IMR-90 (cell line): ENCODE results near the gene PXN. TPM values are rescaled to one million over a fixed set of nuclear protein-coding genes. Genes with fewer than 3 reads are reported as not detected.

ENCODE experiments used
- ATAC-seq: fragments of 200-7000 bp; cut with Tn5 transposase; 2 replicates; pipeline ENCODE4 v1.9.1; 2020; ENCODE audit warnings: low read depth, mild to moderate bottlenecking, moderate library complexity
- BruUV-seq: library from RNA; stranded (reverse); fragments of 400-500 nt; replicated peaks from 2 replicates; lab custom pipeline; 2021; lab: Mats Ljungman, UMichigan
- CTCF ChIA-PET: fragments of 300-600 bp; formaldehyde crosslinking; extraction: SDS; loops from one replicate; lab custom pipeline; 2021; ENCODE audit warnings: antibody characterized with exemption; lab: Yijun Ruan, JAX
- POLR2A ChIA-PET: fragments of 300-600 bp; sonication (Branson Sonifier 250); formaldehyde crosslinking; loops from one replicate; lab custom pipeline; 2022; ENCODE audit warnings: antibody characterized with exemption; ENCODE audit not compliant: unreplicated experiment; lab: Charles Lee
- DNase-seq: peaks from one replicate; pipeline ENCODE4 v3.0.0; 2013
- H2AFZ ChIP-seq: replicated peaks from 2 replicates; pipeline ENCODE3; 2013; ENCODE audit warnings: low read length, mild to moderate bottlenecking; ENCODE audit not compliant: poor library complexity
- H2AK5ac ChIP-seq: 2 replicates; pipeline ENCODE4 v1.6.1; 2013; ENCODE audit warnings: low read depth, low read length, inconsistent platforms
- H2AK9ac ChIP-seq: replicated peaks from 2 replicates; pipeline ENCODE3; 2013; ENCODE audit warnings: mild to moderate bottlenecking, low read depth, low read length, moderate library complexity; ENCODE audit not compliant: poor library complexity
- H2BK120ac ChIP-seq: 2 replicates; pipeline ENCODE4 v1.6.1; 2013; ENCODE audit warnings: low read depth, low read length, inconsistent platforms
- H2BK15ac ChIP-seq: 3 replicates; pipeline ENCODE4 v1.6.1; 2013; ENCODE audit warnings: low read depth, low read length, inconsistent platforms
- H2BK20ac ChIP-seq: 2 replicates; pipeline ENCODE4 v1.6.1; 2013; ENCODE audit warnings: low read depth, mild to moderate bottlenecking, inconsistent platforms, low read length, moderate library complexity
- H2BK5ac ChIP-seq: 2 replicates; pipeline ENCODE4 v1.6.1; 2013; ENCODE audit warnings: mild to moderate bottlenecking, low read depth, low read length, inconsistent platforms; ENCODE audit not compliant: poor library complexity, severe bottlenecking
- H3K14ac ChIP-seq: replicated peaks from 2 replicates; pipeline ENCODE4 v1.6.1; 2013; ENCODE audit warnings: low read depth, low read length, inconsistent platforms
- H3K18ac ChIP-seq: 2 replicates; pipeline ENCODE4 v1.6.1; 2013; ENCODE audit warnings: low read depth, low read length, control low read depth
- H3K23ac ChIP-seq: 2 replicates; pipeline ENCODE4 v1.6.1; 2013; ENCODE audit warnings: low read depth, low read length, inconsistent platforms
- H3K27ac ChIP-seq: 2 replicates; pipeline ENCODE4 v1.5.1; 2013; ENCODE audit warnings: mild to moderate bottlenecking, control low read depth, low read length; ENCODE audit not compliant: insufficient read depth
- H3K27me3 ChIP-seq: 2 replicates; pipeline ENCODE4 v1.6.1; 2013; ENCODE audit warnings: low read length; ENCODE audit not compliant: control insufficient read depth, insufficient read depth
- H3K36me3 ChIP-seq: 2 replicates; pipeline ENCODE4 v1.6.1; 2013; ENCODE audit warnings: low read length, mixed read lengths; ENCODE audit not compliant: control insufficient read depth, insufficient read depth
- H3K4ac ChIP-seq: 2 replicates; pipeline ENCODE4 v1.6.1; 2013; ENCODE audit warnings: low read depth, low read length, inconsistent platforms
- H3K4me1 ChIP-seq: 2 replicates; pipeline ENCODE4 v1.6.1; 2013; ENCODE audit warnings: low read length, mixed read lengths; ENCODE audit not compliant: control insufficient read depth, insufficient read depth
- H3K4me2 ChIP-seq: 2 replicates; pipeline ENCODE4 v1.6.1; 2013; ENCODE audit warnings: low read depth, mild to moderate bottlenecking, control low read depth, low read length, moderate library complexity
- H3K4me3 ChIP-seq: 2 replicates; pipeline ENCODE4 v1.5.1; 2013; ENCODE audit warnings: low read depth, mild to moderate bottlenecking, control low read depth, low read length, moderate library complexity; ENCODE audit not compliant: insufficient read depth
- H3K56ac ChIP-seq: 2 replicates; pipeline ENCODE4 v1.6.1; 2013; ENCODE audit warnings: low read length, inconsistent platforms; ENCODE audit not compliant: insufficient read depth; ENCODE audit errors: extremely low read depth
- H3K79me1 ChIP-seq, 2 experiments: 2 replicates each; pipeline ENCODE4 v1.6.1; 2013; ENCODE audit warnings: low read length in 2 of 2, inconsistent platforms in 1 of 2, low read depth in 1 of 2
- H3K9ac ChIP-seq: 2 replicates; pipeline ENCODE4 v1.6.1; 2013; ENCODE audit warnings: low read depth, low read length, control low read depth
- H3K9me1 ChIP-seq: 2 replicates; pipeline ENCODE4 v1.6.1; 2013; ENCODE audit warnings: low read length, inconsistent platforms; ENCODE audit not compliant: insufficient read depth
- H3K9me3 ChIP-seq: 2 replicates; pipeline ENCODE4 v1.6.1; 2013; ENCODE audit warnings: low read length; ENCODE audit not compliant: control insufficient read depth, insufficient read depth
- H4K20me1 ChIP-seq: 2 replicates; pipeline ENCODE4 v1.6.1; 2013; ENCODE audit warnings: low read length, inconsistent platforms; ENCODE audit not compliant: insufficient read depth
- H4K5ac ChIP-seq: 2 replicates; pipeline ENCODE4 v1.6.1; 2013; ENCODE audit warnings: mild to moderate bottlenecking, low read depth, low read length, control low read depth
- H4K8ac ChIP-seq, 2 experiments: 2 replicates each; pipeline ENCODE4 v1.6.1; 2013; ENCODE audit warnings: low read depth in 2 of 2, low read length in 2 of 2, control low read depth in 1 of 2, inconsistent platforms in 1 of 2
- H4K91ac ChIP-seq: 2 replicates; pipeline ENCODE4 v1.6.1; 2013; ENCODE audit warnings: low read depth, low read length, inconsistent platforms; ENCODE audit not compliant: insufficient read depth
- BHLHE40 ChIP-seq: fragments of 150-350 bp; IDR thresholded peaks from 2 replicates; pipeline ENCODE4 v1.6.1; 2016; ENCODE audit warnings: mild to moderate bottlenecking, low read depth, low read length
- CEBPB ChIP-seq: IDR thresholded peaks from 2 replicates; pipeline ENCODE4 v1.6.1; 2012; ENCODE audit warnings: low read depth, low read length, improper control_type of control experiment
- CTCF ChIP-seq: conservative IDR thresholded peaks from 2 replicates; pipeline ENCODE4 v1.5.1; 2012; ENCODE audit warnings: mild to moderate bottlenecking, low read depth, low read length, improper control_type of control experiment
- ELK1 ChIP-seq: fragments of 150-350 bp; IDR thresholded peaks from 2 replicates; pipeline ENCODE4 v1.6.1; 2016; ENCODE audit warnings: low read depth, mild to moderate bottlenecking, low read length, moderate library complexity, borderline replicate concordance
- MAFK ChIP-seq: IDR thresholded peaks from 2 replicates; pipeline ENCODE4 v1.6.1; 2012; ENCODE audit warnings: low read depth, low read length, improper control_type of control experiment
- MAZ ChIP-seq: IDR thresholded peaks from 2 replicates; pipeline ENCODE4 v1.6.1; 2012; ENCODE audit warnings: low read depth, mild to moderate bottlenecking, low read length, improper control_type of control experiment, moderate library complexity, borderline replicate concordance
- MXI1 ChIP-seq: IDR thresholded peaks from 2 replicates; pipeline ENCODE4 v1.6.1; 2012; ENCODE audit warnings: low read depth, mild to moderate bottlenecking, low read length, moderate library complexity, borderline replicate concordance
- RAD21 ChIP-seq: IDR thresholded peaks from 2 replicates; pipeline ENCODE4 v1.6.1; 2012; ENCODE audit warnings: low read length, improper control_type of control experiment
- SMC3 ChIP-seq: fragments of 150-350 bp; IDR thresholded peaks from 2 replicates; pipeline ENCODE4 v1.6.1; 2016; ENCODE audit warnings: low read depth, mild to moderate bottlenecking, antibody characterized with exemption, low read length, moderate library complexity
- USF2 ChIP-seq: fragments of 150-350 bp; IDR thresholded peaks from 2 replicates; pipeline ENCODE4 v1.6.1; 2017; ENCODE audit warnings: mild to moderate bottlenecking, antibody characterized with exemption, low read length, low read depth
- WGBS, 2 experiments: methylation state at CpG; one replicate each; pipeline versions ENCODE4 v1.1.5 to v1.1.7; 2013; ENCODE audit warnings: missing lambda C conversion rate in 2 of 2; ENCODE audit not compliant: insufficient read length in 1 of 2; ENCODE audit errors: extremely low coverage in 2 of 2; 5-methylcytosine and 5-hydroxymethylcytosine counted together
- dilution Hi-C: fragments of 300-500 bp; cut with HindIII; formaldehyde crosslinking; loops from one replicate; pipeline ENCODE4 v1.14.3; 2018; ENCODE audit warnings: low sequenced_read_pairs; ENCODE audit not compliant: unreplicated experiment
- in situ Hi-C: fragments of 300-500 bp; cut with MboI; formaldehyde crosslinking; loops from 3 replicates; pipeline ENCODE4 v1.14.3; 2019; ENCODE audit warnings: low sequenced_read_pairs, inconsistent platforms, mixed read lengths
- intact Hi-C: fragments of 100-400 bp; cut with micrococcal nuclease; formaldehyde crosslinking; loops from 2 replicates; pipeline ENCODE4 v1.10.0; 2022
- polyA plus RNA-seq, 3 experiments: library from polyadenylated mRNA; depleted of rRNA; stranded (reverse); fragments of >200 nt; gene quantifications; 2 replicates each; pipeline ENCODE4 v1.2.3, GENCODE V29; 2012; ENCODE audit warnings: low replicate concordance in 1 of 3
- total RNA-seq: library from RNA; depleted of rRNA; stranded (reverse); fragments of >200 nt; gene quantifications from 2 replicates; pipeline ENCODE4 v1.2.3, GENCODE V29; 2012

PXN gene
- total and polyA plus RNA-seq, 2 of the 4 experiments (the other 2 are of a cell fraction), result 46.6 to 134 TPM

GRCh38 chr12:120234643-120235368, 30.7 kb downstream of the PXN start:
- H3K9me3 ChIP-seq, result no peaks in the 10 kb centered on the region
- H3K9ac ChIP-seq, result peak overlapping the region; percentile 67
- CTCF ChIA-PET, result interaction anchor here (0.7 to 2.8 kb wide), 9 partner anchors 9 to 34 kb away, joined by 3 to 14 read pairs (median 8); partner anchors contain the start of genes PXN and RPLP0
- intact Hi-C loops (loop anchor here (2.0 kb wide), 1 partner anchor 14 kb away; no protein-coding TSS in a partner anchor), dilution Hi-C loops (no loop called here), in situ Hi-C loops (no loop called here)
- H2AK5ac ChIP-seq, result peak overlapping the region; percentile 100
- H2AK9ac ChIP-seq, result peak overlapping the region; percentile 96
- H3K18ac ChIP-seq, result peak overlapping the region; percentile 85
- no peaks in the 10 kb centered on the region for H3K27me3 ChIP-seq
- WGBS, 2 experiments, result 0% methylated on average over 4 of the region's 13 CpGs; no CpG with 5 or more reads in 1 of the 2 experiments
- H3K14ac ChIP-seq, result peak overlapping the region; percentile 95
- H2BK120ac ChIP-seq, result peak overlapping the region; percentile 99
- peaks cover 70% of the 10 kb centered on the region for H3K4me1 ChIP-seq
- peaks cover 24% of the 10 kb centered on the region for H4K20me1 ChIP-seq
- H3K79me1 ChIP-seq, result peaks cover 12 to 73% of the 10 kb centered on the region in 2 experiments; a peak in 3 of 4 replicates
- H2BK20ac ChIP-seq, result peak overlapping the region; percentile 91
- H3K4ac ChIP-seq, result peak overlapping the region; percentile 100
- H3K4me2 ChIP-seq, result peak overlapping the region; percentile 56
- peak overlapping the region; percentile 67 for H4K5ac ChIP-seq
- POLR2A ChIA-PET, result interaction anchor here (0.6 to 2.3 kb wide), 4 partner anchors 34 to 57 kb away, joined by 3 to 14 read pairs (median 4); partner anchors contain the start of genes RNU4-2 and RPLP0
- H2AFZ ChIP-seq, result peak overlapping the region; percentile 73
- H3K36me3 ChIP-seq, result no peaks in the 10 kb centered on the region
- DNase-seq, result peak; percentile 97
- H2BK15ac ChIP-seq, result peak overlapping the region; percentile 96; the same call in 2 of the 3 replicates
- TF ChIP-seq CEBPB (no peak), CTCF (peak; percentile 63), MAZ (peak; percentile 60), MXI1 (peak; percentile 30; the same call in 1 of the 2 replicates), RAD21 (peak; percentile 60), USF2 (peak; percentile 25; the same call in 1 of the 2 replicates), MAFK (peak; percentile 23; the same call in 1 of the 2 replicates), BHLHE40 (peak; percentile 38; the same call in 1 of the 2 replicates), ELK1 (no peak), SMC3 (peak; percentile 56)
- H4K8ac ChIP-seq, result peak overlapping the region; percentile 77 to 97
- no peak overlapping the region for H3K4me3 ChIP-seq
- peak; percentile 52 for ATAC-seq
- H3K9me1 ChIP-seq, result peaks cover 48% of the 10 kb centered on the region
- peak overlapping the region; percentile 95 for H3K23ac ChIP-seq
- peak overlapping the region; percentile 95 for H4K91ac ChIP-seq
- no TSS peak for BruUV-seq
- H3K56ac ChIP-seq, result peak overlapping the region; percentile 93
- H2BK5ac ChIP-seq, result peak overlapping the region; percentile 98
- H3K27ac ChIP-seq, result peak overlapping the region; percentile 92
